H4 (cell line): ENCODE results near the gene CACNA2D3. TPM values are rescaled to one million over a fixed set of nuclear protein-coding genes. Genes with fewer than 3 reads are reported as not detected.

ENCODE experiments used
- DNase-seq: peaks from one replicate; pipeline ENCODE4 v3.0.0-alpha.2; 2015; ENCODE audit warnings: low spot score
- total RNA-seq: library from RNA; depleted of rRNA; stranded (reverse); fragments of >200 nt; shearing (Covaris generic); gene quantifications from 2 replicates; pipeline ENCODE4 v1.2.3, GENCODE V29; 2014

The CACNA2D3 gene
- total RNA-seq, 1 experiment from 2014 or later: 4.3 TPM

- no peak for DNase-seq
Observed at GRCh38 chr3:54572197-54572895, 450.0 kb downstream of the CACNA2D3 start.

- no peak for DNase-seq
Observed at GRCh38 chr3:54573858-54574257, 451.5 kb downstream of the CACNA2D3 start.

- DNase-seq: no peak
Observed at GRCh38 chr3:54574906-54575617, 452.7 kb downstream of the CACNA2D3 start.

- no peak for DNase-seq
Observed at GRCh38 chr3:54575618-54575960, 453.2 kb downstream of the CACNA2D3 start.

GRCh38 chr3:54577313-54577712 lies 455.0 kb downstream of the CACNA2D3 start:
- DNase-seq: no peak

- no peak for DNase-seq
Observed at GRCh38 chr3:54578417-54578816, 456.1 kb downstream of the CACNA2D3 start.

GRCh38 chr3:54580453-54580852 lies 458.1 kb downstream of the CACNA2D3 start:
- DNase-seq: no peak

GRCh38 chr3:54582424-54582823 lies 460.1 kb downstream of the CACNA2D3 start:
- DNase-seq: no peak

GRCh38 chr3:54591157-54591556 lies 468.8 kb downstream of the CACNA2D3 start:
- no peak for DNase-seq

- no peak for DNase-seq
Observed at GRCh38 chr3:54593653-54594052, 471.3 kb downstream of the CACNA2D3 start.

- no peak for DNase-seq
Observed at GRCh38 chr3:54596087-54596486, 473.7 kb downstream of the CACNA2D3 start.

GRCh38 chr3:54599716-54600115 lies 477.4 kb downstream of the CACNA2D3 start:
- no peak for DNase-seq

- DNase-seq: no peak
Observed at GRCh38 chr3:54600441-54601204, 478.3 kb downstream of the CACNA2D3 start.

- DNase-seq: no peak
Observed at GRCh38 chr3:54604495-54604894, 482.1 kb downstream of the CACNA2D3 start.

- no peak for DNase-seq
Observed at GRCh38 chr3:54608041-54608440, 485.7 kb downstream of the CACNA2D3 start.

- no peak for DNase-seq
Observed at GRCh38 chr3:54619053-54619452, 496.7 kb downstream of the CACNA2D3 start.

GRCh38 chr3:54619531-54619930 lies 497.2 kb downstream of the CACNA2D3 start:
- DNase-seq: no peak

GRCh38 chr3:54621184-54621583 lies 498.8 kb downstream of the CACNA2D3 start:
- DNase-seq: peak; percentile 54

GRCh38 chr3:54622678-54623077 lies 500.3 kb downstream of the CACNA2D3 start:
- DNase-seq: no peak

- no peak for DNase-seq
Observed at GRCh38 chr3:54625805-54626787, 503.7 kb downstream of the CACNA2D3 start.

- DNase-seq: no peak
Observed at GRCh38 chr3:54628888-54629441, 506.6 kb downstream of the CACNA2D3 start.
